LNCAP (cell line): ENCODE measurements around the gene KCNJ13.

ENCODE experiments used
- TF ChIP-seq, protein P1 (sequence below): fragments of 450-650 bp; IDR thresholded peaks from 2 replicates; pipeline ENCODE4 v1.5.1; 2017; ENCODE audit warnings: mild to moderate bottlenecking

Gene KCNJ13

DNA sequence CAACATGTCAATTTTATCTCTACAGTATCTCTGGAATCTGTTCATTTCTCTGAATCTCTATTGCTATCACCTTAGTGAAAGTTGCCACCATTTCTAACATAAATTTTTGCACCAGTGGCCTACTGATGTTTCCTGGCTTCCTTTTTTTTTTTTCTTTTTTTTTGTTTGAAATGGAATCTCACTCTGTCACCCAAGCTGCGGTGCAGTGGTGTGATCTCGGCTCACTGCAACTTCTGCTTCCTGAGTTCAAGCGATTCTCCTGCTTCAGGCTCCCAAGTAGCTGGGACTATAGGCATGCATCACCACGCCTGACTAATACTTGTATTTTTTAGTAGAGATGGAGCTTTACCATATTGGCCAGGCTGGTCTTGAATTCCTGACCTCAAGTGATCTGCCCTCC lies 35.1 kb downstream of the KCNJ13 start:
- TF ChIP-seq, protein P1, sequence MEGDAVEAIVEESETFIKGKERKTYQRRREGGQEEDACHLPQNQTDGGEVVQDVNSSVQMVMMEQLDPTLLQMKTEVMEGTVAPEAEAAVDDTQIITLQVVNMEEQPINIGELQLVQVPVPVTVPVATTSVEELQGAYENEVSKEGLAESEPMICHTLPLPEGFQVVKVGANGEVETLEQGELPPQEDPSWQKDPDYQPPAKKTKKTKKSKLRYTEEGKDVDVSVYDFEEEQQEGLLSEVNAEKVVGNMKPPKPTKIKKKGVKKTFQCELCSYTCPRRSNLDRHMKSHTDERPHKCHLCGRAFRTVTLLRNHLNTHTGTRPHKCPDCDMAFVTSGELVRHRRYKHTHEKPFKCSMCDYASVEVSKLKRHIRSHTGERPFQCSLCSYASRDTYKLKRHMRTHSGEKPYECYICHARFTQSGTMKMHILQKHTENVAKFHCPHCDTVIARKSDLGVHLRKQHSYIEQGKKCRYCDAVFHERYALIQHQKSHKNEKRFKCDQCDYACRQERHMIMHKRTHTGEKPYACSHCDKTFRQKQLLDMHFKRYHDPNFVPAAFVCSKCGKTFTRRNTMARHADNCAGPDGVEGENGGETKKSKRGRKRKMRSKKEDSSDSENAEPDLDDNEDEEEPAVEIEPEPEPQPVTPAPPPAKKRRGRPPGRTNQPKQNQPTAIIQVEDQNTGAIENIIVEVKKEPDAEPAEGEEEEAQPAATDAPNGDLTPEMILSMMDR = no peak

DNA sequence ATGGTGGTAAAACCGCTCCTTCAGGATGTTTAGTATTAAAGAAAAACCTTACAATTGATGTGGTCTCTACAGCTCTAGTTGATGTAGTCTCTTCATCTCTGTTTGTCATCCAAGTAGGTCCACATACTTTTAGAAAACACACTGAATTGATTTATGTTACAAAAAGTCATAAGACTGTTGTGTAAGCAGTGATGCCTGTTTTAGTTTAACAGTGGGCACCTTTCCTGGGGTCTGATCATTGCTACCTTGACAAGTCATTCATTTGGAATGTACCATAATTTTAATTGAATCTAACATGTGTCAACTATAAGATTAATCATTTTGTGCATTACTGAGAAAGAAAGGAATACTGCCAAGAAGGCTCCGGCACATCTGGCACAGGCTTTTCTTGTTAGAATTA lies 44.9 kb downstream of the KCNJ13 start:
- TF ChIP-seq, protein P1 = no peak

DNA sequence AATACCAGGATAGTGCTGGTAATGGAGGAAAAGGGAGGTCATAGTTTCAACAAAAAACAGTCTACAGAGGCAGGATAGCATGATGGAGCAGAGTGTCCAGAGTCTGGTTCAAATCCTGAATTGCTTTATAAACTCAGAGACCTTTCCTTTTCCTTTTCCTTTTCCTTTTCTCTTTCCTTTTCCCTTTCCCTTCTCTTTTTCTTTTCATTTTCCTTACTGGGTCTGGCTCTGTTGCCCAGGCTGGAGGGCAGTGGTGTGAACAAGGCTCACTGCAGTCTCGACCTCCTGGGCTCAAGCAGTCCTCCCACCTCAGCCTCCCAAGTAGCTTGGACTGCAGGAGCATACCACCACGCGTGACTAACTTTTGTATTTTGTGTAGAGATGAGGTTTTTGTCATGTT lies 47.6 kb downstream of the KCNJ13 start:
- TF ChIP-seq, protein P1 = no peak

DNA sequence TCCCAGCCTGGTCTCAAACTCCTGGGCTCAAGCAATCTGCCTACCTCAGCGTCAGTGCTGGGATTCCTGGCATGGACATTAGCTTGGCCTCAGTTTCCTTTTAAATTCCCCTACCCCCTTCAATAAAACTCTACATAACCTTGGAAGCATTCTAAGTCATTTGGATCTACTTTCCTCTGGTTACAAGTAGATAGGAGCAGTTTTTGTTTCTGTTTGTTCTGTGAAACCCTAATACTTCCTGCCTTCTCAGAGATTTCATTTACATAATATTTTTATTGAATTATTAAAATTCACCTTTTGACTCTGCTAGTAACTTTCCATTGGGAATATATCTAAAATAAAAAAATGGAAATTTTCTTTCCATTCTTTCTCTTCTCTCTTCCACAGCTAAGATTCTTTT lies 53.3 kb downstream of the KCNJ13 start:
- TF ChIP-seq, protein P1 = no peak

DNA sequence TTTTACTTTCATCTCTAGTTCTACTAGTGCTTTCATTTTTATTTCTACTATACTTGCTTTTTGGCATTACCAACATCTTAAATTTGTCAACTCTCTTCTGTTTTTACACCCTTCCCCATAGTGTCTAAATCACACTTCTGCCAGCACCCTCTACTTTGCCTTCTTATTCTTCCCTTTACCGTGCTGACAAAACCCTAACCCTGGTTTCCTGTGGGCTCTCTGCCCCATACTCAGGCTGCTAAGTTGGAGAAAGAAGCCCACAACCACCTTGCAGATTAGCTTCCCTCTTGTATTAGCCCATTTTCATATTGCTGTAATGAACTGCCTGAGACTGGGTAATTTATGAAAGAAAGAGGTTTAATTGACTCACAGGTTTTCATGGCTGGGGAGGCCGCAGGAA lies 54.5 kb downstream of the KCNJ13 start:
- TF ChIP-seq, protein P1 = no peak

DNA sequence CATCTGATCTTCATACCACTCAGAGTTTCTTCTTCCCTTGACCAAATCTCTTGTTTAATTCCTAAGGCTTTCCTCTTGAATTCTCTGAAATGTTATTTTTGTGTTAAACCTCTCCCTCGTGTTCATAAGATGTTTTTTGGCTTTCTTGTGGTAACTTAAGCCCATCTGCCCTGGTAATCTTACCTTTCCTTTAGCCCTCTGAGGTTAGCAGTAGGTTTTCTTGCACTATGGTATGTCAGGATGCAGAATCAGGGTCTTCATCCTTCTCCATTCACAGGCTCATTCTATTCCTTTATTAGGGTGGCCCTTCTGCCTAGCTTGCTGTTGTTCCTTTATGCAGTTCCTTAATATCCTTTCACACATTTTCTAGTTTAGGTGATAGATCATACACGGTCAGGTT lies 55.1 kb downstream of the KCNJ13 start:
- TF ChIP-seq, protein P1 = no peak
